HG03520 (cell line): ENCODE data around the gene GPRIN2.
A peak's percentile ranks its signal among the peaks of the same experiment; 100 is the strongest.
"Not testable (repeated sequence)": the region's sequence is repeated elsewhere in the genome, so short reads cannot be mapped to it uniquely, and the experiment has no call there.

Experiments
- ATAC-seq: cut with Tn5 transposase; IDR thresholded peaks from one replicate; pipeline ENCODE4 v1.9.1; 2021; ENCODE audit warnings: mild to moderate bottlenecking, moderate library complexity; ENCODE audit not compliant: unreplicated experiment

GPRIN2 gene

DNA sequence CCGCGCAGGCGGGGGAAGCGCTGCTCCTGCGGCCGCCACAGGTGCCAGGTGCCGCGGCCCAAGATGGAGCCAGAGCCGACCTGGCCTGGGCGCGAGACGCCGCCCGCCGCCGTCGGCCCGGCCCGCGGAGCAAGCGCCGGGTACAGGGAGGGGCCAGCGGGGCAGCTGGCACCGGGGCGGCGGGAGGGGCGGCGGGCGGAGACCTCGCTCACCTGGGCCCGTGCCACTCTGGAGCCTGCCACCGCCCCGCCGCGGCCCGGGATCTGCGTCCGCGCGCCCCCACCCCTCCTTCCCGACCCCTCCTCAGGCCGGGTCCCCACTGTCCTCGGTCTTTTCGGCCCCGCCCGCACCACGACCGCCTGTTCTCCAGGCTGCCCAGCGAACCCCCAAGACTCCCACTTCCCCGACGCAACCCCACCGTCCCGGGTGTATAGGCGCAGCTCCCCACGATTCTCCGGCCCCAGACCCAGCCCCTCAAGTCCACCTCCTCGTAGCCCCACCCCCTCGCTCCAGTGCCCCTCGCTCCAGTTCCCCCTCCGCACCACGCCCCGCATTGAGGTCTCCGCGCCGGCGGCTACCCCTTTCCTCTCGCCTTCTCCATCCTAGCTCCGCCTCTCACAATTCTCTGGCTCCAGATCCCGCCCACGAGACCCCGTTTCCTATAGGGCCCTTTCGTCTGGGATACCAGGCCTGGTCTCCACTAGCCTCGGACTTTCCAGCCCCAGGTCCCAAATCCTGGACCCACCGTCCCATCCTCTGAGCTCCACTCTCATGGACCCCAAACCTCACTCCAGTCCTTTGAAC is at the start of gene GPRIN2:
TSS of gene GPRIN2 (minus strand) at position 144 of the 804 bp plus-strand sequence. CDS start 5,922 bp downstream, outside the sequence.
- no peak for ATAC-seq

DNA sequence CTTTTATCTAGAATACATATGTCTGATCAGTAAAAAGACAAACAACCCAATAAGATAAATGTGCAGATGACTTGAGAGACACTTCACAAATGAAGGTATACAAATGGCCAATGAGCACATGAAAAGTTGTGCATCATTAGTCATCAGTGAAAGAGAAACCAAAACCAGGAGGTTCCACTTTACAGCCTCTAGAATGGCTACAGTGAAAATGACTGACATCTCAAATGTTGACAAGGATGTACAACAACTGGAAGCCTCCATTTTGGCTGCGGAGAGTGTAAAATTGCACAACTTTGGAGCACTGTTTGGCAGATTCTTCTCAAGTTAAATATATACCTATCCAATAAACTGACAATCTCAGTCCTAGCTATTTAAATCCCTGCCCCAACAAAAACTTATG is 44.1 kb upstream of the GPRIN2 start:
- ATAC-seq, result peak; percentile 68

DNA sequence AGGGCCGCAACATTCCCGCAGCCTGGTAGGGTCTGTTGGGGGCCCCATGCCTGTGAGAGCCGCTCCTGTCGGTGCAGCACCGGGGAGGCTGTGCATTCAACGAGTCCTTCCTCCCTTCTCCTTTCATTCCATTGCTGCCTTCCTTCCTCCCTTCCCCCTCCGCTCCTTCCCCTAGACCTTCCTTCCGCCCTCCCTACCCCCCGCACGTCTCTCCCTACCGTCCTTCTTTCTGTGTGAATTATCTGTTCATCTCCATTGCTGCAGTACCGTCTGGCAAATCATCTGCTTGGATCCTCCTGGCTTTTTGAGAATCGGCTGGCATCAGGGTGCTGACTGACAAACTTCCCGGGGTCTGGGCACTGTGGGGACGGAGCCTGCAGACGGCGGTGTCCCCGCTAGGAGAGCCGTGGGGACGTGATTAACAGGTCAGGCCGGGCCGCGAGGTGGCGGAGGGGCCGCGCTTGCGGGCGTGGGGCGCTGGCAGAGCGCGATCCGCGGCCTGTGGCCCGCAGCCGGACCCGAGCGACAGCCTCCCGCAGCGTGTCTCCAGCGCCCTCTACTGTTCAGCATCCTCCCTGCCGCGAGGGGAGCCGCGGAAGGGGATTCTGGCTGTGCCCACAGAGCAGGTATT is 41.3 kb upstream of the GPRIN2 start:
- ATAC-seq, result peak; percentile 83

DNA sequence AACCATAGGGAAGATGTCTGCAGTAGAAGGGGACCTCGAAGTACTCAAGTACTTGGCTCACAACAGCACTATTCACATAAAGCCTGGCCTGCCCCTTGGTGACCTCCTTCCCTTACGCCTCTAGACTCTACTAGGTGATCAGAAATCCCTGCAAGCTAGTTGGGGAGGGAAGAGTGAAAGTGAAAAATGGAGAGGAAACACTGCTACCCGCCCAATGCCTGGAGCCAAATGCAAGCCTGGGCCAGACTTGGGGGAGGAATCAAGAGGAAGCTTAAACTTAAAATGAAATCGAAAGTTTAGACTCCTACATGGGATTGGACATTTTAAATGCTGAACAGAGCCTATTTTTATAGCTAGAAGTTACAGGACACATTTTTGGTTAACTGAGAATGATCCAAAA is 40.1 kb upstream of the GPRIN2 start:
- not testable (repeated sequence) for ATAC-seq

DNA sequence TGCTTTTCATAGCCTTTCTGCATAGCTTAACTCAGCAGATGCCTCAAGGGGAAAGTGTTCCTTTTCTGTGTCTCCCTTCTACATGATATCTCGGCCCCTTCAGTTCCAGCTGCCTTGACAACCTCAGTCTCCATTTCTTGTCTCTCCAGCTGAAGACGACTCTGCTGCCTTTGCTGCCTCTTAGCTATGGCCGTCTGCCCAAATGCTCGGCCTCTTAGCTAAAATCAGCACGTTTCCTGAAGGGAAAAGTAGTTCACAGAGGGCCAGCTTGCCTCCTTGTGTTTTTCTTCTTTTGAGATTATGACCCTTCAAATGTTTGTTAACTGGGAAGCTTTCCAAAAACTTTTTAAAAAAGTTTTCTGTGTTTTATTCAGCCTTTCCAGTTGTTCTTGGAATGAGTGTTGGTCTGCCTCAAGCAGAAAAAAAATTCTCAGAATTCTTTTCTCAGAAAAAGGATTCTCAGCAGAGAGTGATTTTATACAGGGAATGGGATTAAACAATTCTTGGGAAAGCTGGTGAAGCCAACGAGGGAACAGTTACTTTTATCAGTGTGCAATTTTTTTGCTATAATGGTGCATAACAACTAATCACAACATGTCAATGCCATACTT is 38.1 kb upstream of the GPRIN2 start:
- ATAC-seq, result not testable (repeated sequence)

DNA sequence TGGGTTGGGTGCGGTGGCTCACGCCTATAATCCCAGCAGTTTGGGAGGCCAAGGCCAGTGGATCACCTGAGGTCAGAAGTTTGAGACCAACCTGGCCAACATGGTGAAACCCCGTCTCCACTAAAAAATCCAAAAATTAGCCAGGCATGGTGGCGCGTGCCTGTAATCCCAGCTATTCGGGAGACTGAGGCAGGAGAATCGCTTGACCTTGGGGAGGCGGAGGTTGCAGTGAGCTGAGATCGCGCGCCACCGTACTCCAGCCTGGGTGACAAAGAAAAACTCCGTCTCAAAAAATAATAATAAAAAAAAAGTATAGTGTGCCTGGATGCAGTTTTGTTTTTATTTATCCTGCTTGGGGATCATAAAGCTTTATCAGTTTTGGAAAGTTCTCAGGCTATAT is 36.8 kb upstream of the GPRIN2 start:
- not testable (repeated sequence) for ATAC-seq

DNA sequence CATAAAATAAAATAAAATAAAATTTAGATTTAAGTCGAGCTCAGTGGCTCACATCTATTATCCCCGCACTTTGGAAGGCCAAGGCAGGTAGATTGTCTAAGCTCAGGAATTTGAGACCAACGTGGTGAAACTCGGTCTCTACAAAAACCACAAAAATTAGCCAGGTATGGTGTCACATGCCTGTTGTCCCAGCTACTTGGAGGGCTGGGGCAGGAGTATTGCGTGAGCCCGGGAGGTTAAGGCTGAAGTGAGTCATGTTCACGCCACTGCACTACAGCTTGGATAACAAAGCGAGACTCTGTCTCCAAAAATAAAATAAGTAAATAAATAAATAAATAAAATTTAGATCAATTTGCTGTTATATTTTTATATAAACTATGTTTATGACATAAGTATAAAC is 34.6 kb upstream of the GPRIN2 start:
- not testable (repeated sequence) for ATAC-seq

DNA sequence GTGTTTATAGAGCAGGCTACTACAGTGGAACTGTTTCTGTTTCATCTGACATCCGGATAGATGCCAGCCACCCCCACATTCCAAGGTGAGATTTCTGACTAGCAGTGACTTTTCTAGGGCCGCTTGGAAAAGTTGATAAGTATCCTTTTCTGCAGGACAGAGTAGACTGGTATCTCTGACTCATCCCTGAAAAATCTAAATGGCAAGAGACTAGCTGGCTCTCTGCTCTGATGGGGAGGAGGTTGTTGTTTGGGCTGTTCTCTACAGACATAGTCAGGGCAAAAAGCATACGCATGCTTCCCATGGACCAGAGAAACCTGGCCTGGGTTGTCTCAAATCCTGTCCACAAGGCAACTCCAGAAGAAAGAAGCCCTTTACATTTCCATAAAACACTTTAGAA is 33.1 kb upstream of the GPRIN2 start:
- not testable (repeated sequence) for ATAC-seq

DNA sequence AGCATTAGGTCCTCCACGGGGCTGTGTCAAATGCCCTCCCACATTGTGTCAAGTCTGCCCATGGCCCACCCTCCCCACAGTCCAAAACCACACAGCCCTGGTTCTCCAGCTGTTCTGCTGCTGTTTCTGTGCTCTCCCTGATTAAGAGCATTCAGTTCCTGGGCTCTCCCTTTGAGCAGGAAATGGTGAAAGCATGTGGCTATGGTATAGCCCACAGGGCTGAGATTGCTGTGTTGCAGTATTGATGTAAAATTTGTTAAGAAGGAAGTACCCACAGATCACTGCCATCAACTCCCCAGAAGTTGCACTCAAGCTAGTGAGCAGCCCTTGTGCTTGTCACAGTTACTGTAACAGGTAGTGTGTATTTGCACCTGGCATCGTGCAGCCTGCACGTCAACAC is 31.8 kb upstream of the GPRIN2 start:
- not testable (repeated sequence) for ATAC-seq

DNA sequence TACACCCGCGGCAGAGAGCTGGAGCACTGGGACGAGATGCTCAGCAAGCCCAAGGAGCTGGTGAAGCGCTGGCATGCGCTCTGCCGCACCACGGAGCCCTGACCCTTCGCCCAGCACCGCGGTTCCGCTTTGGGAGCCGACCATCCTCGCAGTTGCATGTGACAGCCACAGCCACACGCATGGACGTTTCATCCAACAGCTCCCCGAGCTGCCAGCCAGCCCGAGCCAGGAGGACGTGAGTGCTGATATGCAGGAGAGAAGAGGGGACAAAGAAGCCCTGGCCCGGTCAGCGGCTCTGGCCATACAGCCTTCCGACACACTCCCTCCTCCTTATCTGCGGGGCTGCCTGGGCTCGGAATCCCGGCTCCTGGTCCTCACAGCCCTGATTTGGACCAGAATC is 31.1 kb upstream of the GPRIN2 start:
- not testable (repeated sequence) for ATAC-seq

DNA sequence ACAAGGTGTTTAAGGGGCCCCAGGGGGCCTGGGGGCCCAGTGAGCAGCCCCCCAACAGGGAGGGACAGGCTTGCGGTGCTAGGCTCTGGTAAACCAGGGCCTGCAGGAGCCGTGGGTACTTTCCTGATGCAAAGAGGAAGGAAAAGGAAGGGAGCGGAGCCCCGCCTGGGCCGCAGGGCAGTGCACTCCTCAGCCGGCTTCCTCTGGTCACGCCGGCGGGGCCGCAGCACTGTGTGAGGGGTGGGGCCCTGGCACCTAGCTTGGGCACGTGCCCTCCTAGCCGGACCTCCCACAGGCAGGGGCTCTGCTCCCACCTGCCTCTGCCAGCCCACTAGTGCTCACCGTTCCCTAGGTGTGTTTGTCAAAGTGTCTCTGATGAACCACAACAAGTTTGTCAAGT is 28.8 kb upstream of the GPRIN2 start:
- ATAC-seq, result not testable (repeated sequence)

DNA sequence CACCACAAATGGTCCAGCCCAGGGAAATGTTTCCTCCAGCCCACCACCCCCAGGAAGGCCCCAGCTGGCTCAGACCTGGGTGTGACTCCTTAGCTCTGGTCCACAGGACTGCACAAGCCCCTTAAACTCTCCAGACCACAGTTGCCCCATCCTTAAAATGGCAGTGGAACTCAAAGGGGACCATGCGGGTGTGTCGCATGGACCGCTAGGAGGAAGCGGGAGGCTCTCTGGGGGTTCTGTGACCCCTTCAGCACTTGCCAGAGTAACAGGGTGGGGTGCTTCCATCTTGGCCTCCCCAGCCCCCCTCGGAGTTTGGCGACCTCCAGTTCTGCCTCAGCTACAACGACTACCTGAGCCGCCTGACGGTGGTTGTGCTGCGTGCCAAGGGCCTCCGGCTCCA is 27.7 kb upstream of the GPRIN2 start:
- not testable (repeated sequence) for ATAC-seq

DNA sequence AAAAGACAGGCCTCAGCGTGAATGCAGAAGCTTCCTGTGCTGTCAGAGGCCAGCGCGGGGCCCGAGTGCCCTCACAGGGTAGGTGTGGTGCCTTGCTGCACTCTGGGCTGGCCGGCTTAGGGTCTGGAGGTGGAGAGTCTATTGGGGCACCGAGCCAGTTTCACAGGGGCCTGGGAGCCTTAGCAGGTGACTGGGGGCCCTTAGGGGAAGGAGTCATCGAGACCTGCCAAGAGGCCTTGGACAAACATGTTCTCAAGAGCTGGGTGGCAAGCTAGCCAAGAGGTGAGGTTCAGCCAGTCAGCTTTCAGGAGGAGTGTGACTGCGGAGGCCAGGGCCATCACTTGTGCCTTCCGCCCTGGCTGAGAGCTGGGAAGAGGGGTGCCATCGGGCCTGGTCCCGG is 26.1 kb upstream of the GPRIN2 start:
- not testable (repeated sequence) for ATAC-seq

DNA sequence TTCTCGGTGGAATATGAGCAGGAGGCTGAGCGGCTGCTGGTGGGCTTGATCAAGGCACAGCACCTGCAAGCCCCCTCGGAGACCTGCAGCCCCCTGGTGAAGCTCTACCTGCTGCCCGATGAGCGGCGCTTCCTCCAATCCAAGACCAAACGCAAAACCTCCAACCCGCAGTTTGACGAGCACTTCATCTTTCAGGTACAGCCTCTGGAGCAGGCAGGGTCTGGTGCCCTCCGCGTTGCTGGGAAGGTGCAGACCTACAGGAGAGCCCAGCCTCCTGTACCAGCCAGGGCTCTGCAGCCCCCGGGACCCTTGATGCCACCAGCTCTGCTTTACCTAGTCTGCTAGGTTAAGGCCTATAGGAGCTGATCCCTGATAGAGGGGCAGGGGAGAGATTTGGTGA is 25.5 kb upstream of the GPRIN2 start:
- ATAC-seq, result not testable (repeated sequence)

DNA sequence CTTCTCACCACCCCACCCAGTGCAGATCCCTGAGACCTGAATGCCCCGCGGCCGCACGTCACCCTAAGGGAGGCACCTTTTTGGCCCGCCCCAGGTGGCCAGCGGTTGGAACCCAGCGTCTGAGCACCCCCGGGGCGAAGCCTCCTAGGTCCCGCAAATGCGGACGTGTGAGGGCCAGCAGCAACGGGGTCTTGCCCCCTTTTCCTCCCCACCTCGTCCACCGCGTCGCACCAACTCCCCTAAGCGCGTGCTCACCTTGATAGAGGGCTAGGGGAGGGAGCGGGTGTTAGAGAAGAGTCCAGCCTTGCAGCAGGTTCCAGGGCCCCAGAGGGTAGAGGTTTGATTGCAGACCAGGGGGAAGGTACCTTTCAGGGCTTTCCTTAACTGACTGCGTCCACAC is 22.9 kb upstream of the GPRIN2 start:
- ATAC-seq, result not testable (repeated sequence)

DNA sequence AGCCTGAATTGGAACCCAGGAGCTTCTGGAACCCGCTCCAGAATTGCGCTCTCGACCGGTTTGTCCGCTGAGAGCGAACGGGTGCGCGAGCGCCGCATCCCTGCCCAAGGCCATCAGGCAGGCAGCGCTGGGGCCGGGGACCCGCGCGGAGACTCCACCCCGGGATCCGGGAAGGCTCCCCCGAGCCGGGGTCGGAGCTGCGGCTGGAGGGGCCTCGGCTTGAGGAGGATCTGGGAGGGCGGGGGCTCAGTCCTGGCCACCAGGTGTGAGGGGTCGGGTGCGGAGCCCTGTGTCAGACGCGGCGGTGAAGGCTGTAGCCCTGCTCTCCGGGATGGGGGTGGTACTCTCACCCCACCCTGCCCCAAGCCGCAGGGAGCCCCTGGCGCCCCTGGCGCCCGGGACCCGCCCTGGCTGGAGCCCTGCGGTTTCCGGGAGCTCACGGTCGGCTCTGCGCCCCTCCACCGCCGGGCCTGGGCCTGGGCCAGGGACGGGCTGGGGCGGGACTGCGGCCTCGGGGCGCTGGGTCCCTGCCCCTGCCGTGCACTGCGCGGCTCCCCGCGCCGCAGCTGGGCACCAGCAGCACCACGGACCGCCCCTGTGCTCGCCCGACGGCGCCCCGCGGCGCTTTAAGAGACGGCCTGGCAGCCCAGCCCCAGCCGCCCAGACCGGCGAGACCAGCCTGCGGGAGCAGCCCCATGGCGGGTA is 22.2 kb upstream of the GPRIN2 start, which contains the start of gene SYT15:
TSS of gene SYT15 (plus strand) at position 655 of the 705 bp plus-strand sequence. CDS start at position 696, 41 bp downstream.
- ATAC-seq, result not testable (repeated sequence)

DNA sequence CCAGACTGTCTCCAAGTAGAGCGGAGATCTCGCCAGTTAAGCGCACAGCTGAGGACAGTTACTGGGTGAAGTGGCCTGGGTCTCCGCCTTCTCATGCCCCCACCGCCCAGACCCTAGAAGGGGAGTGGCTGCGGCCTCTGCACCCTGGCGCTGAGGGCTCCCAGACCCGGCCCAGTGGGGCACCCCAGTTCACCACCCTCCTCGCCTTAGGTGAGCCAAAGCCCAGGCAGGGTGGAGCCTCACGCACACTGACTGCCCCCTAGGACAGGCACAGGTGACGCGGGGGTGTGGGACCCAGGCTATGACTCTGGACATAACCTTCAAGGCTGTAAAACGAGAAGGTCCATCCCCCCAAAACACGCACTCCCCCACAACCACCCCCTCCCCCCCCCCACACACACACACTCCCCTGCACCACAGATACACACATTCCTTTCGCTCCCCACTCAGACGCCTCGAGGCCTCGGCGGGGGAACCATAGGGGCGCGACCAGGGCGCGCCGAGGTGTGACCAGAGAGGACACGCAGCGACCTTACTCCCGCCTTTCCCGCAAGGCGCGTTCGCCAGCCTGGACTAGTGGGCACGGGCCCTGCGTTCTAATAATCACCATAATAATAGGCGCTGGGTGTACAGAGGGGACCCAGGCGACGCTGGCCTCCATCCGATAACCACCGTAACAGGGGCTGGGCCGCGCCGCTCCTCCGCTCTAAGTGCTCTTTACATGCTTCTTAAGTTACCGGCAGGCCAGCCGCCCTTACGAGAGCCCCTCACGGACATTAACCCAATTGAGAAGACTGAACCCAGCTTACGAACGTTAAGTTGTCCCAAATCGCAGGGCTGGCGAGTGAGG is 21.4 kb upstream of the GPRIN2 start:
- not testable (repeated sequence) for ATAC-seq

DNA sequence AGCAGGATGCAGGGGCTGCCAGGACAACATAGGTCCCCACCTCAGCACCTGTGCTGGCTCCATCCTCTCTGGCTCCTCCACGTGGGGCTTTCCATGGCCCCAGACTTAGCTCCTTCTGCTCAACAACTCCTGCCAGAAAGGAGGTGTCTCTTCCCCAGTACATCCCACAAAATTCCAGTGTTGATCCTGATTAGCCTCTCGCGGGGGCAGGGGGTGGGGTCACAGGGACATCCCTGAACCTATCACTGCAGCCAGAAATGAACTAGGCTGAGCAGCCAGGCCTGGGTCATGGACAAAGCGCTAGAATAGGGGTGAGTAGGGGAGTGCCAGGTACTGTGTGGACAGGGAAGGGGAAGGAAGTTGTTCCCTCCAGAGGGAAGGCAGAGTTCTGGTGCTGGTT is 17.4 kb upstream of the GPRIN2 start:
- ATAC-seq, result not testable (repeated sequence)

DNA sequence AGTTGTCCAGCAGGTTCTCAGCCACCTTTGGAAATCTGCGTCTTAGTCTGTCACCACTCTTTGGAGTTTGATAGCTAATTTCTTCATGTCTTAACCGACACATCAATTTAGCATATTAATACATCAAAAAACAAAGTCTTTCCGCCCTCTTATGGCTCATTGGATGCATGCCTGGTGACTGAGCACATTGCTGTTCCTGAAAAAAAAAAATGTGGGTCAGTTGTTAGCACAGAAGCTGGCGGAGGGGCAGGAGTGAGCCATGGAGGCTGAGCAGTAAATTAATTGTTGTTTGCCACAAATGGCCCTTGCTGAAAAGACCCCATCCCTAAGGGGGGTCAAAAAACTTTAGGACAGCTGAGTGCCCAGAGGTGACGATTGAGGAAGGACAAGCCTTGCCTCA is 16.9 kb upstream of the GPRIN2 start:
- not testable (repeated sequence) for ATAC-seq

DNA sequence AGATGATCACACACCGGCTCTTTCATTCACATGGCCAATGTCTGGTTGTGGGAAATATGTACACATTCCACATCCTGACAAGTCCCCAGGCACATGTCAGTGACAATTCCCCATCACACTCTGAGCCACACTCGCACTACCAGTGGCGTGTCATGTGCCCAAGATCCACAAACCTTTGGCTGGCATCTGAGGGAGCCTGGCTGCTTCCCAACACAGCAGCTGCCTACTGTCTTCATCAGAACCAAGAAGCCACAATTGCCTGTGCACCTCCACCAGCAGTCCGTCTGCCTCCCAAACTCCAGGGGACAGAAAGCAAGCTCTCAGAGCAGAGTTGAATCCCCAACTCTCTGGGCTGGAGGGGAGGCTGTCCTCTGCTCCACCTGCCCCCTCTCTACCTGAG is 16.3 kb upstream of the GPRIN2 start:
- not testable (repeated sequence) for ATAC-seq
